ENCODE results near the gene USP7. TPM values are rescaled to one million over a fixed set of nuclear protein-coding genes. Genes with fewer than 3 reads are reported as not detected.

USP7 gene
- total and polyA plus RNA-seq, 4 experiments from 2014 or later = 4.8 to 206 (median 106) TPM

DNA sequence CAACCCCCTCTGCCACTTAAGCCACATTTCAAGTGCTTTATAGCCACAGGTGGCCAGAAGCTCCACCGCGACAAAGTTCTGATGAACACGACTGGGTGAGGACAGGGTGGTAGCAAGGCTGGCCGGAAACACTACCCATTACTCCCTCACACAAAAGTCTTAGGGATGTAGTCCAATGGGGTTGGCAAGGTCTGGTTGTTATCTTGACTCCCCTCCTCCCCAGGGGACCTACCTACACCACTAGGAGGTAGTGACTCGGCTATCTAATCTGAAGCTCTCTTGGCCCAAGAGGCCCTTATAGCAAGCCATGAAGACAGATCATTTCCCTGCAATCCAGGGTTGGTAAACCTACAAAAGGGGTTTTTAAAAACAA, 73.2 kb downstream of the USP7 start:
- Histone ChIP-seq H3K4me1 (ENCODE audit: insufficient read depth, low read length) (peaks cover 14% of the 10 kb centered on the region), H3K27me3 (ENCODE audit: insufficient read depth, low read length) (no peaks in the 10 kb centered on the region), H3K36me3 (ENCODE audit: insufficient read depth, low read length) (peaks cover 29% of the 10 kb centered on the region), H3K9me3 (ENCODE audit: control insufficient read depth in 1 of 2, low read length in 2 of 2) (no peaks in the 10 kb centered on the region), H3K4me3 (ENCODE audit: low read length in 2 of 2) (no peak overlapping the region), H3K27ac (ENCODE audit: low read depth, low read length) (no peak overlapping the region)
- Mint-ChIP-seq H3K27me3 (peaks cover 2 to 5% of the 10 kb centered on the region in 2 donors), H3K27ac (peak overlapping the region; percentile 79 to 98 (median 91)), H3K9me3 (peaks cover 0 to 1% (median 0%) of the 10 kb centered on the region in 8 donors), H3K4me3 (no peak overlapping the region), H3K4me1 (peaks cover 13 to 33% (median 22%) of the 10 kb centered on the region in 4 donors), H3K36me3 (peaks cover 29 to 53% of the 10 kb centered on the region in 2 donors)
- ChIA-PET POLR2A (ENCODE audit: partially characterized antibody) (interaction anchor here (1.6 kb wide), 1 partner anchor 201 kb away, joined by 6 read pairs; the partner anchor contains the start of gene HAPSTR1), CTCF (ENCODE audit: partially characterized antibody) (interaction anchor here (1.8 to 3.6 kb wide), 3 partner anchors 11 to 119 kb away, joined by 3 to 23 read pairs (median 18); partner anchors contain the start of gene CARHSP1)
- no peak for DNase-seq
- intact Hi-C loops (cut with micrococcal nuclease) = loop anchor here (5.0 kb wide), 1 partner anchor 47 kb away; no protein-coding TSS in a partner anchor

GRCh38 chr16:8889893-8890548, 73.7 kb downstream of the USP7 start:
- peaks cover 13 to 37% (median 23%) of the 10 kb centered on the region in 4 donors for H3K4me1 Mint-ChIP-seq
- H3K27me3 ChIP-seq (ENCODE audit: insufficient read depth, low read length) = no peaks in the 10 kb centered on the region
- no peak overlapping the region for H3K27ac ChIP-seq (ENCODE audit: low read depth, low read length)
- H3K27me3 Mint-ChIP-seq = peaks cover 6 to 9% of the 10 kb centered on the region in 2 donors
- CTCF ChIA-PET (ENCODE audit: partially characterized antibody) = interaction anchor here (0.9 to 3.6 kb wide), 5 partner anchors 10 to 323 kb away, joined by 3 to 23 read pairs (median 5); no protein-coding TSS in a partner anchor
- no peaks in the 10 kb centered on the region for H3K9me3 ChIP-seq (ENCODE audit: control insufficient read depth in 1 of 2, low read length in 2 of 2)
- peaks cover 24 to 48% of the 10 kb centered on the region in 2 donors for H3K36me3 Mint-ChIP-seq
- H3K4me3 ChIP-seq (ENCODE audit: low read length in 2 of 2) = no peak overlapping the region
- H3K36me3 ChIP-seq (ENCODE audit: insufficient read depth, low read length) = peaks cover 24% of the 10 kb centered on the region
- peaks cover 0 to 2% (median 0%) of the 10 kb centered on the region in 8 donors for H3K9me3 Mint-ChIP-seq
- peaks cover 14% of the 10 kb centered on the region for H3K4me1 ChIP-seq (ENCODE audit: insufficient read depth, low read length)
- intact Hi-C loops (cut with micrococcal nuclease) = loop anchor here (5.0 kb wide), 1 partner anchor 47 kb away; no protein-coding TSS in a partner anchor
- no peak overlapping the region for H3K4me3 Mint-ChIP-seq
- POLR2A ChIA-PET (ENCODE audit: partially characterized antibody) = interaction anchor here (1.6 kb wide), 1 partner anchor 22 kb away, joined by 6 read pairs; the partner anchor contains the start of gene CARHSP1
- no peak for DNase-seq
- H3K27ac Mint-ChIP-seq = peak overlapping the region in 3 of 7 donors; percentile 79 to 96 (median 94)

DNA sequence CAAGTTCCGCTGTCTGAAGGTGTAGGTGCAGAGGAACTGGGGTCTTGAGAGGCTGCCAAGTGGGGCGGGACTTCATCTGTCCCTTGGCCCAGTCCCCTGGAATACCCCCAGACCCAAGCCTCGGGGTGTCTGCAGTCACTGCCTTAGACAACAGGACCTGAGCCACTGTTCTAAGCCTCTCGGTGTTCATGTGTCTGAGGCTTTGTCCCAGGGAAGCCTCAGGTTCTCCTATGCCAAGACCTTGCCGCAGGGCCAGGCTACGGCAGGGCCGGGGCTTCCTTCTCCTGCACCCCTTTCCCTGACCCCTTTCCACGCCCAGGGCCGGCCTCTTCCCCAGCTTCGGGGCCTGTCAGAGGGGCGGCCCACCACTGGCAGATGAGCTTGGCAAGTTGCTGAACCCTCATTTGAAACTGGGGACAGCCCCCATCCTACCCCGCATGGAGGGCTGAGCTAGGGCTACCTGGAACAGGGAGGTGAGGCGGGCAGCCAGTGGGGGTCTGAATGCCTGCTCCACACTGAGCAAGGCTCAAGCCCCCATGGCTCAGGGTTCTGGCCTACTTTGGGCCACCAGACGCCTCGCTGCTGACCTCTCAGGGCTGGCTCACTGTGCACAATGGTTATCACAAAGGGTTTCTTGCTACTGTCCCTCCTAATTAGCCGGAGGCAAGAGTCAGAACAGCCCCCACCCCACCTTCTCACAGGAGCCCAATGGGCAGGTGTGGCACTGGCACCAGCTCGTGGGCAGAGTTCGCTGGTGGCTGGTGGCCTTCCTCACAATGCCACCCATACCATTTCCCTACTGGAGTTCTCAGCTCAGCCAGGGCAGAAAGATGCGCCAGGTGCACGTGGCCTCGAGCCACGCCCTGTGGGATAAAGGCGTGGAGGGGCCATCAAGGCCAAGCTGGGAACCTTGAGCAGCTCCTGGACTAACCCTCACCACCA, 74.5 kb downstream of the USP7 start:
- POLR2A ChIA-PET (ENCODE audit: partially characterized antibody) = interaction anchor here (1.6 kb wide), 1 partner anchor 21 kb away, joined by 6 read pairs; the partner anchor contains the start of gene CARHSP1
- Mint-ChIP-seq H3K27ac (peak overlapping the region in 2 of 7 donors; percentile 43 to 67), H3K4me1 (peaks cover 13 to 37% (median 23%) of the 10 kb centered on the region in 4 donors)

GRCh38 chr16:8887952-8888560, 75.7 kb downstream of the USP7 start:
- no peak overlapping the region for H3K4me3 Mint-ChIP-seq
- peaks cover 13 to 37% (median 23%) of the 10 kb centered on the region in 4 donors for H3K4me1 Mint-ChIP-seq
- Histone ChIP-seq H3K27ac (ENCODE audit: low read depth, low read length) (no peak overlapping the region), H3K36me3 (ENCODE audit: insufficient read depth, low read length) (peaks cover 6% of the 10 kb centered on the region), H3K9me3 (ENCODE audit: control insufficient read depth in 1 of 2, low read length in 2 of 2) (no peaks in the 10 kb centered on the region), H3K4me1 (ENCODE audit: insufficient read depth, low read length) (peaks cover 14% of the 10 kb centered on the region), H3K27me3 (ENCODE audit: insufficient read depth, low read length) (no peaks in the 10 kb centered on the region), H3K4me3 (ENCODE audit: low read length in 2 of 2) (no peak overlapping the region)
- ChIA-PET CTCF (ENCODE audit: partially characterized antibody) (no interaction called here), POLR2A (ENCODE audit: partially characterized antibody) (interaction anchor here (0.9 kb wide), 1 partner anchor 13 kb away, joined by 3 read pairs; no protein-coding TSS in a partner anchor)
- peak overlapping the region in 2 of 7 donors; percentile 55 to 67 for H3K27ac Mint-ChIP-seq
- DNase-seq = no peak
- peaks cover 0 to 2% (median 0%) of the 10 kb centered on the region in 8 donors for H3K9me3 Mint-ChIP-seq
- H3K36me3 Mint-ChIP-seq = peaks cover 10 to 28% of the 10 kb centered on the region in 2 donors
- peaks cover 6 to 9% of the 10 kb centered on the region in 2 donors for H3K27me3 Mint-ChIP-seq
- intact Hi-C loops (cut with micrococcal nuclease) = no loop called here

More for the DNA sequence above, 74.5 kb downstream of the USP7 start:
- Mint-ChIP-seq H3K9me3 (peaks cover 0 to 2% (median 0%) of the 10 kb centered on the region in 8 donors), H3K4me3 (no peak overlapping the region), H3K27me3 (peaks cover 6 to 9% of the 10 kb centered on the region in 2 donors), H3K36me3 (peaks cover 17 to 40% of the 10 kb centered on the region in 2 donors)
- no peaks in the 10 kb centered on the region for H3K9me3 ChIP-seq (ENCODE audit: control insufficient read depth in 1 of 2, low read length in 2 of 2)
- H3K4me1 ChIP-seq (ENCODE audit: insufficient read depth, low read length) = peaks cover 14% of the 10 kb centered on the region
- H3K36me3 ChIP-seq (ENCODE audit: insufficient read depth, low read length) = peaks cover 17% of the 10 kb centered on the region
- no peak for DNase-seq
- CTCF ChIA-PET (ENCODE audit: partially characterized antibody) = interaction anchor here (0.9 to 3.3 kb wide), 4 partner anchors 10 to 322 kb away, joined by 3 to 23 read pairs (median 4); no protein-coding TSS in a partner anchor
- intact Hi-C loops (cut with micrococcal nuclease) = no loop called here
- H3K27ac ChIP-seq (ENCODE audit: low read depth, low read length) = no peak overlapping the region
- H3K4me3 ChIP-seq (ENCODE audit: low read length in 2 of 2) = no peak overlapping the region
- H3K27me3 ChIP-seq (ENCODE audit: insufficient read depth, low read length) = no peaks in the 10 kb centered on the region

- Mint-ChIP-seq H3K27me3 (peaks cover 6 to 9% of the 10 kb centered on the region in 2 donors), H3K27ac (peak overlapping the region in 3 of 7 donors; percentile 45 to 74 (median 67)), H3K4me1 (peaks cover 13 to 36% (median 23%) of the 10 kb centered on the region in 4 donors), H3K36me3 (peaks cover 9 to 23% of the 10 kb centered on the region in 2 donors), H3K9me3 (peaks cover 0 to 3% (median 0%) of the 10 kb centered on the region in 8 donors), H3K4me3 (peak overlapping the region in 1 of 8 donors; percentile 26)
- Histone ChIP-seq H3K4me1 (ENCODE audit: insufficient read depth, low read length) (peaks cover 14% of the 10 kb centered on the region), H3K27me3 (ENCODE audit: insufficient read depth, low read length) (no peaks in the 10 kb centered on the region), H3K36me3 (ENCODE audit: insufficient read depth, low read length) (peaks cover 6% of the 10 kb centered on the region), H3K27ac (ENCODE audit: low read depth, low read length) (no peak overlapping the region), H3K9me3 (ENCODE audit: control insufficient read depth in 1 of 2, low read length in 2 of 2) (no peaks in the 10 kb centered on the region), H3K4me3 (ENCODE audit: low read length in 2 of 2) (no peak overlapping the region)
- DNase-seq = no peak
- POLR2A ChIA-PET (ENCODE audit: partially characterized antibody) = interaction anchor here (0.9 kb wide), 1 partner anchor 13 kb away, joined by 3 read pairs; no protein-coding TSS in a partner anchor
- intact Hi-C loops (cut with micrococcal nuclease) = no loop called here
- CTCF ChIA-PET (ENCODE audit: partially characterized antibody) = no interaction called here
Measured at GRCh38 chr16:8887431-8887765, 76.3 kb downstream of the USP7 start.

GRCh38 chr16:8886593-8887430, 76.9 kb downstream of the USP7 start:
- H3K4me3 Mint-ChIP-seq = peak overlapping the region in 1 of 8 donors; percentile 26
- H3K9me3 ChIP-seq (ENCODE audit: control insufficient read depth in 1 of 2, low read length in 2 of 2) = no peaks in the 10 kb centered on the region
- H3K36me3 ChIP-seq (ENCODE audit: insufficient read depth, low read length) = peaks cover 6% of the 10 kb centered on the region
- DNase-seq = no peak
- H3K4me3 ChIP-seq (ENCODE audit: low read length in 2 of 2) = no peak overlapping the region
- H3K27ac Mint-ChIP-seq = peak overlapping the region in 4 of 7 donors; percentile 41 to 74 (median 56)
- intact Hi-C loops (cut with micrococcal nuclease) = no loop called here
- no peak overlapping the region for H3K27ac ChIP-seq (ENCODE audit: low read depth, low read length)
- POLR2A ChIA-PET (ENCODE audit: partially characterized antibody) = interaction anchor here (0.9 to 1.0 kb wide), 2 partner anchors 14 to 18 kb away, joined by 3 to 6 read pairs; partner anchors contain the start of gene CARHSP1
- CTCF ChIA-PET (ENCODE audit: partially characterized antibody) = interaction anchor here (0.6 to 2.2 kb wide), 3 partner anchors 18 to 122 kb away, joined by 4 to 5 read pairs (median 4); partner anchors contain the start of gene CARHSP1
- peaks cover 0 to 3% (median 0%) of the 10 kb centered on the region in 8 donors for H3K9me3 Mint-ChIP-seq
- peaks cover 6 to 9% of the 10 kb centered on the region in 2 donors for H3K27me3 Mint-ChIP-seq
- peaks cover 9 to 30% (median 19%) of the 10 kb centered on the region in 4 donors for H3K4me1 Mint-ChIP-seq
- H3K36me3 Mint-ChIP-seq = peaks cover 9 to 19% of the 10 kb centered on the region in 2 donors
- no peaks in the 10 kb centered on the region for H3K27me3 ChIP-seq (ENCODE audit: insufficient read depth, low read length)
- peaks cover 9% of the 10 kb centered on the region for H3K4me1 ChIP-seq (ENCODE audit: insufficient read depth, low read length)
